Breast epithelium (tissue), 4 donors: ENCODE data around the gene LIN7C. TPM values are rescaled to one million over a fixed set of nuclear protein-coding genes. Genes with fewer than 3 reads are reported as not detected.

Experiments
- DNase-seq, 2 donors: peaks; one replicate each; pipeline ENCODE4 v3.0.0-alpha.2; 2019; ENCODE audit warnings: low spot score in 2 of 2
- H3K27ac ChIP-seq, 2 donors: fragments of 200-600 bp; sonication (generic) in 1 of 2; one replicate each; pipeline ENCODE4 v1.5.1; 2016 to 2019; ENCODE audit warnings: mild to moderate bottlenecking in 1 of 2
- H3K27me3 ChIP-seq, 2 donors: fragments of 200-600 bp; sonication (generic) in 1 of 2; one replicate each; pipeline versions ENCODE4 v1.5.1 to v1.6.0; 2017 to 2019; ENCODE audit warnings: control low read depth in 1 of 2, mild to moderate bottlenecking in 1 of 2
- H3K36me3 ChIP-seq: fragments of 200-600 bp; one replicate; pipeline ENCODE4 v1.5.1; 2019
- H3K4me1 ChIP-seq, 2 donors: fragments of 200-600 bp; sonication (generic); one replicate each; pipeline ENCODE4 v1.5.1; 2016 to 2019; ENCODE audit warnings: control low read depth in 1 of 2
- H3K4me3 ChIP-seq, 3 donors: fragments of 200-600 bp; sonication (generic); 1 replicate in 2 of 3; 2 replicates in 1 of 3; pipeline ENCODE4 v1.5.1; 2016 to 2019; ENCODE audit warnings: mild to moderate bottlenecking in 3 of 3, moderate library complexity in 2 of 3
- H3K9me3 ChIP-seq, 2 donors: fragments of 200-600 bp; sonication (generic) in 1 of 2; one replicate each; pipeline ENCODE4 v1.5.1; 2016 to 2019; ENCODE audit warnings: control low read depth in 1 of 2
- POLR2A ChIP-seq: fragments of 450-650 bp; IDR thresholded peaks from one replicate; pipeline ENCODE4 v1.6.1; 2016; ENCODE audit warnings: antibody characterized with exemption, mild to moderate bottlenecking, moderate library complexity
- POLR2AphosphoS5 ChIP-seq, 3 donors: sonication (generic); formaldehyde crosslinking; IDR thresholded peaks; one replicate each; pipeline ENCODE4 v1.6.1; 2017; ENCODE audit warnings: antibody characterized with exemption in 3 of 3
- intact Hi-C: fragments of 100-400 bp; cut with DNase I; formaldehyde crosslinking; loops from one replicate; pipeline ENCODE4 v1.15.1; 2023; ENCODE audit warnings: low total_unique reads
- total RNA-seq, 3 donors: library from RNA; depleted of rRNA; stranded (reverse); fragments of >200 nt; gene quantifications; one replicate each; pipeline ENCODE4 v1.1.0, GENCODE V29; 2016
- TF ChIP-seq, protein P1 (sequence below), 3 donors: fragments of 450-650 bp; IDR thresholded peaks; one replicate each; pipeline ENCODE4 v1.5.1; 2016 to 2017; ENCODE audit warnings: antibody characterized with exemption in 3 of 3, mild to moderate bottlenecking in 3 of 3, moderate library complexity in 3 of 3

The LIN7C gene
- total RNA-seq, 3 donors from 2014 or later = 26.6 to 43.8 (median 38.0) TPM

- TF ChIP-seq POLR2A (no peak), POLR2AphosphoS5 (IDR thresholded peaks at IDR 0.05) (no peak)
- TF ChIP-seq, protein P1, sequence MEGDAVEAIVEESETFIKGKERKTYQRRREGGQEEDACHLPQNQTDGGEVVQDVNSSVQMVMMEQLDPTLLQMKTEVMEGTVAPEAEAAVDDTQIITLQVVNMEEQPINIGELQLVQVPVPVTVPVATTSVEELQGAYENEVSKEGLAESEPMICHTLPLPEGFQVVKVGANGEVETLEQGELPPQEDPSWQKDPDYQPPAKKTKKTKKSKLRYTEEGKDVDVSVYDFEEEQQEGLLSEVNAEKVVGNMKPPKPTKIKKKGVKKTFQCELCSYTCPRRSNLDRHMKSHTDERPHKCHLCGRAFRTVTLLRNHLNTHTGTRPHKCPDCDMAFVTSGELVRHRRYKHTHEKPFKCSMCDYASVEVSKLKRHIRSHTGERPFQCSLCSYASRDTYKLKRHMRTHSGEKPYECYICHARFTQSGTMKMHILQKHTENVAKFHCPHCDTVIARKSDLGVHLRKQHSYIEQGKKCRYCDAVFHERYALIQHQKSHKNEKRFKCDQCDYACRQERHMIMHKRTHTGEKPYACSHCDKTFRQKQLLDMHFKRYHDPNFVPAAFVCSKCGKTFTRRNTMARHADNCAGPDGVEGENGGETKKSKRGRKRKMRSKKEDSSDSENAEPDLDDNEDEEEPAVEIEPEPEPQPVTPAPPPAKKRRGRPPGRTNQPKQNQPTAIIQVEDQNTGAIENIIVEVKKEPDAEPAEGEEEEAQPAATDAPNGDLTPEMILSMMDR (IDR thresholded peaks at IDR 0.05) = no peak
- Histone ChIP-seq H3K27ac (no peak overlapping the region), H3K9me3 (no peaks in the 10 kb centered on the region), H3K27me3 (no peaks in the 10 kb centered on the region), H3K4me3 (no peak overlapping the region), H3K36me3 (no peaks in the 10 kb centered on the region), H3K4me1 (no peaks in the 10 kb centered on the region)
- intact Hi-C loops = no loop called here
- no peak for DNase-seq
Observed at GRCh38 chr11:27532652-27533325, 26.2 kb upstream of the LIN7C start.

GRCh38 chr11:27528712-27529111 lies 22.1 kb upstream of the LIN7C start:
- Histone ChIP-seq H3K4me3 (no peak overlapping the region), H3K27me3 (no peaks in the 10 kb centered on the region), H3K9me3 (no peaks in the 10 kb centered on the region), H3K4me1 (no peaks in the 10 kb centered on the region), H3K36me3 (no peaks in the 10 kb centered on the region), H3K27ac (no peak overlapping the region)
- DNase-seq = no peak
- intact Hi-C loops = no loop called here
- TF ChIP-seq POLR2AphosphoS5 (IDR thresholded peaks at IDR 0.05) (no peak), POLR2A (no peak)
- TF ChIP-seq, protein P1 (IDR thresholded peaks at IDR 0.05) = no peak

DNA sequence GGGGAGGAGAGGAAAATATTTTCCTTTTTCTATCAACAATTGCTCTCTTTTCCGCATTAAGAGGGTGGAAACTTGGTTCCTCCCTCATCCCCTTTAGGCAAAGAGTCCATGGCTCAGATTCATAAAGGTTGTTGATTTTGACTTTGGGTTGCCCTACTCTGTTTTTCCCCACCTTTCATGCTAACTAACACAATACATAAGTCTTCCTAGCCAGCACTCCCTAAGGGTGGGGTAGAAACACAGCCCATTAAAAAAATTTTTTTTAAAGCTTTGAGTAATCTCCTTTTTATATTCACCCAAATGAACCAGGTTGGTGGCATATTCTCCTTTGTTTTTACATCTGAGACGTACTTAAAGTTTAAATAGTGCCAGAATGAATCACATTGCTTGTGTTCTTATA lies 20.0 kb upstream of the LIN7C start:
- H3K27ac ChIP-seq = no peak overlapping the region
- intact Hi-C loops = no loop called here

DNA sequence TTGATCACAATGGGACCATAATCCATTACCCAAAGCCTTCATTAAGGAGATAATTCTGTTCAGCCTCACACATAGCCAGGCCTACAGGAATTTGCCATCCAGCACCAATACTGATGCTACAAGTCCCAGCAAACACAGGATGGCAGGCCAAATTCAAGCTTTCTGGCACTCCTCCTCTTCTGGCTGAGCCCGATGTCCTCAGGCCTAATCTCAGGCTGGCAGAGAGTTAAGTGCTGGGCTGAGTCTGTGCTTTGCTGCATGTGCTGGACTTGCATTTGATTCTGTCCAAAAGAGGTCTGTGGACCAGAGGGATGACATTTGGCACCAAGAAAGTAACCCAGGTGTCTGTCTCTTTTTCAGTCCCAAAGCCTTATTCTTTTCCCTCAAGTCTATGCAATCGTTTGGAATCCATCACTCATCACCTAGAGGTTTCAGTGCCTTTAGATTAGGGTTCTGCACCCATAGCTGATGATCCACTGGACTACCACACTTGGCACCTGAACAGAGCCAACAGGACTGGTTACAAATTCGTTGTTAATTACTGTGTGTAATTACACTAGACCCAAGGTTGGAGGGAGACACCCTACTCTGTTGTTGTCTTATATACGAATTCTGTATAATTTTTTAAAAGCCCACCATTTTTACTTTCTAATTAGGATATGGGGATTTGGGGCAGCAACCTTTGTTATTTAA lies 19.4 kb upstream of the LIN7C start:
- Histone ChIP-seq H3K4me1 (no peaks in the 10 kb centered on the region), H3K27ac (no peak overlapping the region), H3K36me3 (no peaks in the 10 kb centered on the region), H3K9me3 (no peaks in the 10 kb centered on the region), H3K4me3 (no peak overlapping the region), H3K27me3 (no peaks in the 10 kb centered on the region)
- peak in 1 of 2 donors; percentile 42 for DNase-seq
- intact Hi-C loops = no loop called here
- TF ChIP-seq POLR2A (no peak), POLR2AphosphoS5 (IDR thresholded peaks at IDR 0.05) (no peak)
- TF ChIP-seq, protein P1 (IDR thresholded peaks at IDR 0.05) = no peak

More for the DNA sequence above, 20.0 kb upstream of the LIN7C start:
- H3K4me1 ChIP-seq = no peaks in the 10 kb centered on the region
- H3K9me3 ChIP-seq = no peaks in the 10 kb centered on the region
- H3K27me3 ChIP-seq = no peaks in the 10 kb centered on the region
- no peaks in the 10 kb centered on the region for H3K36me3 ChIP-seq
- TF ChIP-seq, protein P1 (IDR thresholded peaks at IDR 0.05) = no peak
- no peak for TF ChIP-seq POLR2AphosphoS5 (IDR thresholded peaks at IDR 0.05)
- no peak for TF ChIP-seq POLR2A
- no peak overlapping the region for H3K4me3 ChIP-seq
- DNase-seq = no peak

- TF ChIP-seq POLR2A (no peak), POLR2AphosphoS5 (IDR thresholded peaks at IDR 0.05) (no peak)
- TF ChIP-seq, protein P1 (IDR thresholded peaks at IDR 0.05) = no peak
Observed at GRCh38 chr11:27524155-27524554, 17.6 kb upstream of the LIN7C start.

More at GRCh38 chr11:27524155-27524554, 17.6 kb upstream of the LIN7C start:
- H3K36me3 ChIP-seq = no peaks in the 10 kb centered on the region
- H3K4me1 ChIP-seq = no peaks in the 10 kb centered on the region
- no peak overlapping the region for H3K27ac ChIP-seq
- no peak overlapping the region for H3K4me3 ChIP-seq
- no peaks in the 10 kb centered on the region for H3K27me3 ChIP-seq
- H3K9me3 ChIP-seq = no peaks in the 10 kb centered on the region
- intact Hi-C loops = no loop called here
- DNase-seq = no peak
